ENCODE results near the gene ZNF438.

Gene ZNF438

DNA sequence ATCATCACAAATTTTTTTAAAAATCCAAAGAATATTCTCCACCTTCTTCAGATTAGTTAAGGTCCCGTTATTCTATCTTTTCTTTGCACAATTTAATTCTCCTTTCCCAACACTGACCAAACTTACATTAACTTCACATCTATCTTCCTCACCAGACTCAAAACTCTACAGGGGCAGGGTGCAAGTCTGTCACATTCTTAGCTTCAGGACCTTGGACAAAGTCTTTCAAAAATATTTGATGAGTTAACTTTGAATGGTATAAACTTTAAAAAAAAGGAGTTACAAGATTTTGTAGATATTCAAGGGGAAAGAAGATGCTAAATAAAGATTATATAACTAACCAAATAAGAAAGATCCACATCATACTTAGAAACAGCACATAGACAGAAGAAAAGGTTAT lies 132.7 kb downstream of the ZNF438 start:
- H3K4me1 Mint-ChIP-seq: no peaks in the 10 kb centered on the region
- H3K27ac Mint-ChIP-seq: no peak overlapping the region
- no peak for DNase-seq (ENCODE audit: low spot score in 2 of 2)
- H3K27me3 Mint-ChIP-seq: no peaks in the 10 kb centered on the region
- ATAC-seq (ENCODE audit: low read depth): no peak
- no peak overlapping the region for H3K4me3 Mint-ChIP-seq
- no peaks in the 10 kb centered on the region for H3K9me3 Mint-ChIP-seq
- H3K36me3 Mint-ChIP-seq: peaks cover 21% of the 10 kb centered on the region

DNA sequence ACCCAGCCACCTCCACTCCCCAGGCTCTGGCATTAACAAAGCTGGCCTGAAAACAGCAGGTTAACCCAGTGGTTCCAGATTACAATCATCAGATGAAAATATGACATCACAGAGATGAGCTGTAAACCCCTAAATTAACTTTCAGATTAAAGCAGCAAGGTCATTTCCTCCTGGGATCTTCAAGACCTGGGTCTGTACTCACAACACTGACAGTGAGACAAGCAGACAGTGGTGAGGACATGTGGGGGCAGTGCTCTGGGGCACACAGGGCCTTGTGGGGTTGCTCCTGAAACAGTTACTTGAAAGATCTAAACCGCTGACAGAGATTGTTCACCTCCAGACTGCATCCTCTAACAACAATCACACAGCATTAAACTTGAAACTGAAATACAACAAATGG lies 134.1 kb downstream of the ZNF438 start:
- Mint-ChIP-seq H3K27ac (no peak overlapping the region), H3K9me3 (no peaks in the 10 kb centered on the region), H3K4me1 (no peaks in the 10 kb centered on the region), H3K36me3 (peaks cover 17% of the 10 kb centered on the region), H3K27me3 (no peaks in the 10 kb centered on the region), H3K4me3 (no peak overlapping the region)
- ATAC-seq (ENCODE audit: low read depth): no peak
- no peak for DNase-seq (ENCODE audit: low spot score in 2 of 2)

DNA sequence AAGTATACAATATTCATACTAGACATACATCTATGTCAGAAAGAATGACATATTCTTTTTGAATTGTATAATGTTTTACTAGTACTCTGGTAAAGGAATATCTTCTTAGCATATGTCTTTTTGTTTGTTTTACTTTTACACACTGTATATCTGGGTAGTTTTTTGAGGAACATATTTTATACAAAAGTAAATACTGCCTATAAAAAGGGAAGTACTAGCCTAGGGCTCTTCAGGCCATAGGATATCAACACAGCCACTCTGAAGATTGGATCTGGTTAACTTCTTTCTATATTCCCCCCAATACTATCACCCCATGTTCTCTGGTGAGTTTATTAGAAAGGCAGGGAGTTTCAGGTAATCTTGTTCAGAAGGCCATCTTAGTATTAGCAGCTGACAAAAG lies 134.6 kb downstream of the ZNF438 start:
- no peak for DNase-seq (ENCODE audit: low spot score in 2 of 2)
- Mint-ChIP-seq H3K4me3 (no peak overlapping the region), H3K4me1 (no peaks in the 10 kb centered on the region), H3K27me3 (no peaks in the 10 kb centered on the region), H3K27ac (no peak overlapping the region), H3K9me3 (no peaks in the 10 kb centered on the region), H3K36me3 (peaks cover 12% of the 10 kb centered on the region)
- ATAC-seq (ENCODE audit: low read depth): no peak

DNA sequence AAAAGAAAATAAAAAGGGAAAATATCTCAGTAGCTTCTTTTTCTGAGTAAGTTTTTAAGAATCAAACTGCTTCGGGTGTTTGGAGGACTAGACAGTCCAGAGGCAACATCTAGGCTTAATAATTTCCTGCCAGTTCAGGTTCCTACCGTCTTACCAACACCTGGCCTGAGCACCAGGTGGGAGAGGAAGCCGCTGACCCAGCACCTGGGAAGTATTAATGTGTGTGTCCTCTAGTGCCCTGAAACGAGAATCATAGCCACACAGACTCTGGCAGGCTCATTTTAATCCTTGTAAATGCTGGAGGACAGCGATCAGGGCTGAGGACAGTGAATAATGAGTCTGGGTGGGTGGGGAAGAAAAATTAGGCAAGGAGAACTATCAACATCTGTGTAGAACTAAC lies 137.4 kb downstream of the ZNF438 start:
- Mint-ChIP-seq H3K4me3 (no peak overlapping the region), H3K36me3 (peaks cover 10% of the 10 kb centered on the region), H3K9me3 (peaks cover 2% of the 10 kb centered on the region), H3K27ac (no peak overlapping the region), H3K4me1 (no peaks in the 10 kb centered on the region), H3K27me3 (no peaks in the 10 kb centered on the region)
- DNase-seq (ENCODE audit: low spot score in 2 of 2) (no peak), ATAC-seq (ENCODE audit: low read depth) (no peak)

DNA sequence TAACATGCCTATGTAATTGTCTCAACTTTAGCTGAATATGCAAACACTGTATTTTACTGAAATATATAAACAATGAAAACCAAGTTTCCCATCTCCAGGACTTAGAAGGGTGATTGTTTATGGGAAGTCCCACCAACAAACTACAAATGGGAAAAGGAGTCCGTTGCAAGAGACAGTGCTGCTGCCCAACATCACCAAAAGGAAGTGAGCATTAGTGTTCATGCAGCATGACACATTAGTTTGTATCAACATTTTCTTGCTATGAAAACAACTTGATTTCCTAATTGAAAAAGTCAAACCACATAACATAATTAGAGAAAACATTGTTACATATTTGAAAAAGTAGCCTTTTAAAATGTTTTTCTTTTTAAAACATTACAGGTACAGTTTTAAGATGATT lies 138.5 kb downstream of the ZNF438 start:
- DNase-seq (ENCODE audit: low spot score in 2 of 2) (no peak), ATAC-seq (ENCODE audit: low read depth) (no peak)
- no peak overlapping the region for H3K27ac Mint-ChIP-seq
- H3K27me3 Mint-ChIP-seq: no peaks in the 10 kb centered on the region
- peaks cover 2% of the 10 kb centered on the region for H3K9me3 Mint-ChIP-seq
- peaks cover 7% of the 10 kb centered on the region for H3K36me3 Mint-ChIP-seq
- H3K4me3 Mint-ChIP-seq: no peak overlapping the region
- no peaks in the 10 kb centered on the region for H3K4me1 Mint-ChIP-seq

DNA sequence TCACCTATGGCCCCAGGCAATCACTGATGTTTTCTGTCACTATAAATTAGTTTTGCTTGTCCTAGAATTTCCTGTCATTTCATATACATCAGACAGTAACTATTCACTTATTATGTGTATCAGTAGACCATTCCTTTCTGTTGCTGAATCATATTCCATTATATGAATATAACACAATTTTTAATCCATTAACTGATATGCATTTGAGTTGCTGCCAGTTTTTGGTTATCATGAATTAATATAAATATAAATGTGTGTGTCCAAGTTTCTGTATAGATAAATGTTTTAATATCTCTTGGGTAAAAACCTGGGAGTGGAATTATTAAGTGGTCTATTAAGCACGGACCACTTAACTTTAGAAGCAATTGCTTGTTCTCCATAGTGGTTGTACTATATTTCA lies 143.8 kb downstream of the ZNF438 start:
- ATAC-seq (ENCODE audit: low read depth) (no peak), DNase-seq (ENCODE audit: low spot score in 2 of 2) (no peak)
- Mint-ChIP-seq H3K27ac (no peak overlapping the region), H3K4me3 (no peak overlapping the region), H3K9me3 (peaks cover 3% of the 10 kb centered on the region), H3K36me3 (peaks cover 4% of the 10 kb centered on the region), H3K4me1 (no peaks in the 10 kb centered on the region), H3K27me3 (no peaks in the 10 kb centered on the region)

DNA sequence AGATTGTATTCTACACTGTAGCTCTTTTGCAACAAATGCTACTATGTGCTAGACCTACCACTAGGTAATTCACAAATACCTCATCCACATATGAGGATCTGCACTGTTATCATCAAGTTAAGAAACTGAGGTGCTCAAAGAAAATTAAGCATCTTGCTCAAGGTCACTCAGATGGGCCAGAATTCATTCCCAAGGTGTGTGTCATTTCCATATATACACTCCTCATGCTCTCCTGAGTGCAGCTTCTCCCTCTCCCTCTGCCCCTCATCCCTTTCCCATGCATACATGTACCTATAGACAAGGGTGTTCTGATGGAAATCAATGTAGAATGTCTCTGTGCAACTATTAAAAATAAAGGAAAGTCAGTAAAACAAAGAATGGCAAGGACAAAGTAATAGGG lies 146.2 kb downstream of the ZNF438 start:
- H3K4me3 Mint-ChIP-seq: no peak overlapping the region
- ATAC-seq (ENCODE audit: low read depth): no peak
- H3K27ac Mint-ChIP-seq: no peak overlapping the region
- H3K9me3 Mint-ChIP-seq: peaks cover 3% of the 10 kb centered on the region
- H3K4me1 Mint-ChIP-seq: no peaks in the 10 kb centered on the region
- H3K27me3 Mint-ChIP-seq: no peaks in the 10 kb centered on the region
- no peak for DNase-seq (ENCODE audit: low spot score in 2 of 2)
- peaks cover 4% of the 10 kb centered on the region for H3K36me3 Mint-ChIP-seq

DNA sequence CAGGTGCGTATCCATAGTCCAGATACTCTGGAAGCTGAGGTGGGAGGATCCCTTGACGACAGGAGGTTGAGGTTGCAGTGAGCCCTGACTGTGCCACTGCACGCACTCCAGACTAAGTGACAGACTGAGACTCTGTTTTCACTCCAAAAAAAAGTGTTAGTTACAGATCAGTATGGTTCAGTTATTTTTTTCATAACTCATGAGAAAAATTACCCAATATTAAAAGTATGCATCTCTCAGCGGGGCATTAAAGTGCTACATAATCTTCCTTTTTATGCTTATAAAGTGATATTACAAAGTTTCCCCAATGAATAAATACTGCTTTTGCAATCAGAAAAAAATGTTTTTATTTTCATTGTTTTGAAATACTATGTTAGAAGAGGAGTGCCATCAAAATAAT lies 147.9 kb downstream of the ZNF438 start:
- no peak overlapping the region for H3K4me3 Mint-ChIP-seq
- DNase-seq (ENCODE audit: low spot score in 2 of 2): no peak
- peaks cover 3% of the 10 kb centered on the region for H3K9me3 Mint-ChIP-seq

DNA sequence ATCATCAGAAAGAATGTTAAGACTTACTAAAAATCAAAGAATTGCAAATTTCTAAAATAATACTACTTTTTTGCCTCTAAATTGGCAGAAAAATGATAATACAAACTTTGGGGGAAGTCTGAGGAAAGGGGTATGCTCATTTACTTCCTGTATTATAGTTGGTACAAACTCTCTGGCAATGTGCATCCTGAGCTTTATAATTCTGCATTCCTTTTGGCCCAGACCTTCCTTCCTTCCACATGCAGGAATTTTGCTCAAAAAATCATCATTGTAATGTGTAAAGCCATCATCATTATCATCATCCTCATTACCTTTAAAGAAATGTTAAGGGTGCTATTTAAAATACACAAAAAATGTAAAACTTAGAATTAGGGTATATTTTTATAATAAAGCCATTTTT lies 148.5 kb downstream of the ZNF438 start:
- Mint-ChIP-seq H3K27me3 (no peaks in the 10 kb centered on the region), H3K4me3 (no peak overlapping the region), H3K9me3 (peaks cover 3% of the 10 kb centered on the region), H3K4me1 (no peaks in the 10 kb centered on the region), H3K36me3 (peaks cover 4% of the 10 kb centered on the region), H3K27ac (no peak overlapping the region)
- ATAC-seq (ENCODE audit: low read depth): no peak
- no peak for DNase-seq (ENCODE audit: low spot score in 2 of 2)

More for the DNA sequence above, 147.9 kb downstream of the ZNF438 start:
- ATAC-seq (ENCODE audit: low read depth): no peak
- Mint-ChIP-seq H3K27me3 (no peaks in the 10 kb centered on the region), H3K4me1 (no peaks in the 10 kb centered on the region), H3K36me3 (peaks cover 4% of the 10 kb centered on the region), H3K27ac (no peak overlapping the region)

DNA sequence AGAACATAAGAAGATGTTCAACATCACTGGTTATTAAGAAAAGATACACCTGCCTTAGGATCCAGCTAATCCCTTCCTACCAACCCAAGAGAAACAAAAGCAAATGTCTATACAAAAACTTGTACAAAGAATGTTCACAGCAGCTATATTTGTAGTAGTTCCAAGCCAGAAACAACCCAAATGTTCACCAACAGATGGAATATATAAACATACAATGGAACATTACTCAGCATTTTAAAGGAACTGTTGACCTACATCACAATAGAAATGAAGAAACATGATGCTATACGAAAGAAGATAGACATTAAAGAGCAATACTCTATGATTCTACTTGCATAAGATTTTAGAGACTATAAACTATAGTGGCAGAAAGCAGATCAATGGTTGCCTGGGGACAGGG lies 149.4 kb downstream of the ZNF438 start:
- ATAC-seq (ENCODE audit: low read depth) (no peak), DNase-seq (ENCODE audit: low spot score in 2 of 2) (no peak)
- H3K27me3 Mint-ChIP-seq: no peaks in the 10 kb centered on the region
- H3K27ac Mint-ChIP-seq: no peak overlapping the region
- H3K4me3 Mint-ChIP-seq: no peak overlapping the region
- peaks cover 3% of the 10 kb centered on the region for H3K36me3 Mint-ChIP-seq
- no peaks in the 10 kb centered on the region for H3K4me1 Mint-ChIP-seq
- H3K9me3 Mint-ChIP-seq: peaks cover 3% of the 10 kb centered on the region

DNA sequence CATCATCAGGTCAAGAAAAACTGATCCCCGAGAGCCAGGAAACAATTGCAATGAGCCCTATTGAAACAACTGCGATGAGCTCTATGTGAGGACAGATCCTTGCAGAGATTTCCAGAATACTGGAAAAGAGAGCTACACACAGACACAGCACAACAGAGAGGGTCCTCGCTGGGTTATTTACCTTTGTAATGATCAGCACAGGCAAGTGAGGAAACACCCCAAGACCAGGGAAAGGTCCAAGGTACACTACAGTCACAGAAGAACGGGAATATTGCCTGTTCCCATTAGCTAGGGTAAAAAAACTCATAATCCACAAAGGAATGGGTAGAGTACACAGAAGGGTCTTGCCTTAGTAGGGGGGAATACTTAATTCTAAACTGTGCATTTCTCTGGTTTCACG lies 152.7 kb downstream of the ZNF438 start:
- H3K36me3 Mint-ChIP-seq: peaks cover 9% of the 10 kb centered on the region
- no peak overlapping the region for H3K27ac Mint-ChIP-seq
- ATAC-seq (ENCODE audit: low read depth) (no peak), DNase-seq (ENCODE audit: low spot score in 2 of 2) (no peak)
- H3K9me3 Mint-ChIP-seq: peaks cover 2% of the 10 kb centered on the region
- H3K4me3 Mint-ChIP-seq: no peak overlapping the region
- H3K4me1 Mint-ChIP-seq: no peaks in the 10 kb centered on the region
- no peaks in the 10 kb centered on the region for H3K27me3 Mint-ChIP-seq

DNA sequence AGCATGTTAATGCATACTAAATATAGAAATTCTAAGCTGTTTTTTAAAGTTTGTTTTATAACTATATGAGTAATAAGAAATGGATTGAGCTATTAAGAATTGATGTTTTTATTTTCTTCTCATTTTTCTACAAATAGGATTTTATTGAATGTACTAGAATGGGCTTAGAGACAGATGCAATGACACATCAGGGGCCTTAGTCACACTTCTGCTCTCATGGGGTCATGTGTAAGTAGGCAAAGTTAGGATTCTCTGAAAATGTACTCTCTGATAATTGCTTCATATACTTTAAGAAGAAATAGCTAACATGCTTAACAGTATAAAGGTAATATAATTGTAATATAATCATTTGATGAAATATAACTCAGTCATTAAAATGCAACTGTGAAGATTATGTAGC lies 154.6 kb downstream of the ZNF438 start:
- no peak for DNase-seq (ENCODE audit: low spot score in 2 of 2)
- no peaks in the 10 kb centered on the region for H3K27me3 Mint-ChIP-seq

DNA sequence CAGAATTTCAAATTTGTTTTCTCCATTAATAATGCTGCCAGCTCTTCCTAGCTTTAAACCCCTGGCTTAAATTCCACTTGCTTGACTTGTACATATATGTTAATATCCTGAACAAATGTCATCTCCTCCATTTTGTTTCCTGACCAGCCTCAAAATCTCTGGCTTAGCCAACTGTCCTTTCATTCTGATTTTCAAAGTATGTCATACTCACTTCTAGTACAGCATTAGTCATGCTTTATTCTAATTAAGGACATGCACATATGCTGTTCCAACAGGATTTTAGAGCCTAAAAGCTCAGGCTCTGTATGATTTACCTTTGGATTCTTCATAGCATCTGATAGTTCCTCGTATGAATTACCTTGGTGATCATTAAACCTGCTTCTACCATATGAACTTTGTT lies 158.3 kb downstream of the ZNF438 start:
- H3K36me3 Mint-ChIP-seq: peaks cover 8% of the 10 kb centered on the region
- no peaks in the 10 kb centered on the region for H3K27me3 Mint-ChIP-seq
- DNase-seq (ENCODE audit: low spot score in 2 of 2) (no peak), ATAC-seq (ENCODE audit: low read depth) (no peak)
- H3K9me3 Mint-ChIP-seq: no peaks in the 10 kb centered on the region
- H3K4me3 Mint-ChIP-seq: no peak overlapping the region
- no peak overlapping the region for H3K27ac Mint-ChIP-seq
- H3K4me1 Mint-ChIP-seq: no peaks in the 10 kb centered on the region

More for the DNA sequence above, 154.6 kb downstream of the ZNF438 start:
- peaks cover 2% of the 10 kb centered on the region for H3K9me3 Mint-ChIP-seq
- no peak overlapping the region for H3K27ac Mint-ChIP-seq
- no peaks in the 10 kb centered on the region for H3K4me1 Mint-ChIP-seq
- peaks cover 11% of the 10 kb centered on the region for H3K36me3 Mint-ChIP-seq
- no peak for ATAC-seq (ENCODE audit: low read depth)
- H3K4me3 Mint-ChIP-seq: no peak overlapping the region

DNA sequence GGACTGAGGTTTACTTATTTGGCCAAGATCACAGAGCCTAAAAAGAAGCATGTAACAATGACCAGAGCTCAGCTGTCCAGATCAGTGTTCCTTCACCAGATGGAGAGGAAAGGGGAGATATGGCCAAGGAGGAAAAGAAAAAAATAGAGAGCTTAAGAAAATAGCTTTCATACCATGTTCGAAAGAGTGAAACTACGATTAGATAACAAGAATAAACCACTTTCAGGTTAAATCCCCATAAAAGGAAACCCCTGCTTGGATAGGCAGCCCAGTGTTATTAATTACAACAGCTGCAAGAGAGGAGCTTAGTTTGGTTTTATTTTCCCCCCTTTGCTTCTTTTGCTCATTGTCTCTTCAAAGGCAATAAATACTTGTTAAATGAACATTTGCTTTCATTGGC lies 160.8 kb downstream of the ZNF438 start:
- ATAC-seq (ENCODE audit: low read depth): no peak
- Mint-ChIP-seq H3K27me3 (no peaks in the 10 kb centered on the region), H3K27ac (no peak overlapping the region), H3K9me3 (no peaks in the 10 kb centered on the region), H3K4me1 (no peaks in the 10 kb centered on the region), H3K36me3 (peaks cover 8% of the 10 kb centered on the region), H3K4me3 (no peak overlapping the region)
- no peak for DNase-seq (ENCODE audit: low spot score in 2 of 2)

DNA sequence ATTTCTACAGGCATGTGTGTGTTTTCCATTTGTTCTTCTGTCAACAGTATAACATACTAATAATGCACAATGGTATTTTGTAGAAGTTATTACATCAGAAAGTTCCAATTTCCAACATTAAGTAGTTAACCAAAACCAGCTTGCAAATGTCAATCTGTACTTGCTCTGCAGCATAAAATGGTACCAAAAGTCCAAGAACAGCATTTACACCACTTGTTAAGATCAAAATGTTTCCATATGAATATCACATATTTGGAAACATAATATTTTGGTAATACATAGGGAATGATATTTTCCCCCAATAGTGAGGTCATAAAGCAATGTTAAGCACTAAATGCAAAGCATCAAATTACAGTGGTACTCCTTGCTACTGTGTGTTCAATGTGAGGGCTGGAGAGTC lies 162.1 kb downstream of the ZNF438 start:
- DNase-seq (ENCODE audit: low spot score in 2 of 2): no peak
- H3K27me3 Mint-ChIP-seq: no peaks in the 10 kb centered on the region
- H3K36me3 Mint-ChIP-seq: peaks cover 2% of the 10 kb centered on the region
- H3K4me3 Mint-ChIP-seq: no peak overlapping the region
- no peaks in the 10 kb centered on the region for H3K9me3 Mint-ChIP-seq
- no peak for ATAC-seq (ENCODE audit: low read depth)
- H3K4me1 Mint-ChIP-seq: no peaks in the 10 kb centered on the region
- H3K27ac Mint-ChIP-seq: no peak overlapping the region

DNA sequence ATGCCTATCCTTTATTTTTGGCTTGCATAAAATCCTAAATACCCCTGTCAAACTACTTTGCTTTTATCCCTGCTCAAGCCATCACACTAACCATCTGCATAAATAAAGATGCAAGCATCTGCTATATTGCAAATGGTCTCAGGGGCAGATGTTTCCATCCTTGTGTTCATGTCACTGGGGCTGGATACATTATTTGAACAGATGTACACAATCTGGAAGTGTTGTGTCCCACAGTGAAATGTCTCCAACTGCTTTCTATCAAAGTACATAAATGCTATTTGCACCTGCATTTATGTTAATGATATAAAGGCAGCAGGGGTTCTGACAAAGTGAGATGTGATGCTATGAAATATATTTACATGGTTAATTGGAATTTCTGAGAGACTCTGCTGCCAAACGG lies 163.1 kb downstream of the ZNF438 start:
- no peak for ATAC-seq (ENCODE audit: low read depth)
- Mint-ChIP-seq H3K4me1 (no peaks in the 10 kb centered on the region), H3K36me3 (peaks cover 2% of the 10 kb centered on the region), H3K27me3 (no peaks in the 10 kb centered on the region), H3K4me3 (no peak overlapping the region), H3K27ac (no peak overlapping the region), H3K9me3 (no peaks in the 10 kb centered on the region)
- DNase-seq (ENCODE audit: low spot score in 2 of 2): no peak
